HG03060 (cell line): ENCODE data around the gene DLX1.

Experiments used
- ATAC-seq: cut with Tn5 transposase; IDR thresholded peaks from one replicate; pipeline ENCODE4 v1.9.1; 2021; ENCODE audit warnings: low read depth, moderate number of reproducible peaks; ENCODE audit not compliant: unreplicated experiment

Gene DLX1

DNA sequence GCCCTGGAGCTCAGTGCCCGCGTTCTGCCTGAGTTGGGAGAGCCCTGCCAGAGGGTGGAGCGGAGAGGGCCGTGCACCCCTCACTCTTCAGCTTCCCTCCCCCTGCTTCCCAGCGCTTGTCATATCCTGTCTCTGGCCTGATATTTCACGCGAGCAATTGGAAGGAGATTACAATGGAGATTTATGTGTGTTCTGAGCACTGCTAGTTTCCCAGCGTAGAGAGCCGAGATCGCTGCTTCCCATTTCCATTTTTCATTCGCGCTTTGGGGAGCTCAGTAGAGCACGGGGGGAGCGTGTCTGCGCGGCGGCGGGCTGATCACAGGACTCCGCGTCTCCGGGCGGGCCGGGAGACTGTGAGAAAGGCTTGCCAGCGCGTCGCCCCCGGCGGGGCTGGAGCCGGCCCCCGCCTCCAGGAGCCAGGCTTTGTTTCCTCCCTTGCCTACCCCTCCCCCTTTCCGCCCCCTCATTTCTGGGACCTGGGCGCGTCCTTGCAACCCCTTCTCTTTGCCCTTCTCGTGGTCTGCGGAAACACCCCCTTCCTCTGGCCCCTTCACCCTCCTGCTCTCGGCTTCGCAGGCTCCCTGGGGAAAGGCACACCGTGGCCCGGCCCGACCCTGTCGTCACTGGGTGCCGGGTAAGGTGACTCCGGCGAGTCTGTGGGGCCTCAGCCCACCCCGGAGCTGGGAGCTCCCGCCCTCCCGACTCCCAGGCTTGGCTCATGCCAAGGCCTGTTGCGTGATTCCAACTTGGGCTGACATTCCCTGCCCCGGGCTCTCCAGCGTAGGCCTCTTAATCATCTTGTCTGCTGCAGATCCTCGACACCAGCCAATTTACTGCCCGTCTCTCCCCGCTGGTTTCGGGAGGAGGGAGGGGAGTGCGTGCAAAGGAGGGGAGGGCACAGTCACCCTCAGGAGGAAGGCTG, 11.6 kb downstream of the DLX1 start:
- no peak for ATAC-seq

DNA sequence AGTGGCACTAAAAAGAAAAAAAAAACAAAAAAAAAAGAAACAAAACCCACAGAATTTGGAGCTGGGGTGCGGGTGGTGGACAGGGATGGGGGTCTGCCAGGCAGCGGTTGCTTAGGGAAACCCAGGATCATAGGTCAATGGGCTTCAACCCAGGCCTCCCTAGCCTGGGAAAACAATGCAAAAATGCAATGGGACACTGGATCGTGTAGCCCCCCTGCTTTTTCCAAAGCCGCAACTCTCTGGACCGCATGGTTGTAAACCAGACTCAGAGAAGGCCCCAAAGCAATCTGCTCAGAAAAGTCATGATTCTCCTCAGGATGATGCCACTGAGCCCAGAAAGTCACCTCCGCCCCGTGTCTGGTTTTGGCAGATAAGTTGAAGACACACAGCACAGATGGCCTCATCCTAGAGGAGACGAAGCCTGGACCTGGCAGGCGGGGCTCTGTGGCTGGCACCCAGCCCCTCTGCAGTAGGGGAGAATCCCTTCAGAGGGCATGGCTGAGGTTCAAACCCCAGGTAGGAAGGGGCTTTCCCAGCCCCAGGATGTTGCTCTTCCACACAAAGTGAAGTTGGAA, 12.3 kb downstream of the DLX1 start:
- ATAC-seq: no peak

DNA sequence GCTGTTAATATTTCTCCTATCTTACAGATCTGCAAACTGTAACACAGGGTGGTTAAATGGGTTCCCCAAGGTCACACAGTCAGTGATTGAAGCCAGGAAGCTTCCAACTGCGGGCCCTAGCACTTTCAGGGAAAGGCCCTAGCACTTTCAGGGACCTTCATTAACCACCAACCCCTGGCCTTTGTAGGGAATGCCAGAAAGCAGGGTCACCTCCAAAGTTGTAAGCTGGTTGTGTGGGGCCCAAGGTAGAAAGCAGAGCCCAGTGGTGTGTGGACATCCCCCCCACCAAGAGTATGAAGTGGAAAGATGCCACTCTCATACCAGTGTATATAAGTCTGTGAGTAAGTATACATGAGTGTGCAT, 13.0 kb downstream of the DLX1 start:
- ATAC-seq: no peak

DNA sequence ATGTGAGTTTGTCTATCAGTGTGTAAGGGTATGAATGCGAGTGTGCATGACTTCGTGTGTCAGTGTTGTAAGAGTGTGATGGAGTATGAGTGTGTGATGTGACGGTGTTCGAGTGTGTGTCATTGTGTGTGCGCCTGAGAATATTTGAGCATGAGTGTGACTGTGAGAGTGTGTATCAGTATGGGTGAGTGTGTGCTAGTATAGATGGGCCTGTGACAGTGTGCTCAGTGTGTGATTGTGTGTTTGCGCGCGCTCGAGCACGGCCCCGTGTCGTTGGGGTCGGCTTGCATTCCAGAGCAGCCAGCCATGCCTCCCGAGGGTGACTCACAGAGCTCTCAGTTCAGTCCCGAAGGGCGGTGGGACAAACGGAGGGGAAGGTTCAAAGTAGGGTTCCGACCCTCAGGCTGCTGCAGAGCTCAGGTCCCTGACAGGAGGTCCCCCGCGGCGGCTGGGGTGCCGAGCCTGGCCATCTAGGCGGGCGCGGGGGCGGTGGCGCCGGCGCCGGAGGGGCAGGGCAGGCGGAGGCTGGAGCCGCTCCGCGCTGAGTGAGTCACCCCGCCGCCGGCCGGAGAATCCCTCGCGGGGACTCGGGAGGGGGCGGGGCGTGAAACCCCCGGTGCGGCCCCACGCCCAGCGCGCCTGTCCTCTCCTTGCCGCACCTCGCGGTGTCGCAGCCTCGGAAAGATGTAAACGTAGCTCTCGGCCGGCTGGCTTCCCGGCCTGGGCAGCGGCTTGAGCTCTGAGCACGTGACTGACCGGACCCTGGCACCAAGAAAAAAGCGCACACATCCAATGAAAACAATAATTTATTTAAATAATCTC, 13.6 kb downstream of the DLX1 start:
- no peak for ATAC-seq

DNA sequence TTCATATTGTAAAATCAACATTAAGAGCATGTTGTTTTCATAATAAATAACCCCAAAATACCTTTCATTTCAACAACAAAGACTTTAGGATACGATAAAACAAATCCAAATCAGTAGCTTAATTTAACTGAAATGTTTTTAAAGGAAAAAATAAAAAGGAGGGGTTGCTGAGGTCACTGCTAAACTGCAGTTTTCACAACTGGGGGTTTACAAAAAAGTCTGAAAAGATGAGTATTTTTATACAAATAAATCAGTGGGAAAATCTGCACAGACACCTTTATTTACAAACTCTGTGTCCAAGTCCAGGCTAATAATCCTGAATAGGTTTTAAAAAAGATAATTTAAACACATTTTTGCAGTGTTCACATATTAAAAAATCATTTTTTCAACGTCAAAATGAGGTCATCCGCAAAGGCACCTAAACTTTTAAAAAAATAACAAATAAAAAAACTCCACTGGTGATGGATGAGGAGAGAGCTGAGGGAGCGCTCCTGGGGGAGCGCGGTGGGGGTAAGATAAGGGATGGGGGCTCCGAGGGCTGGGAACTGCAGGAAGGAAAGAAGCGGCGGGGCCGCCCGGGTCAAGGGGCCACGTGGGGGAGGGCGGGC, 14.3 kb downstream of the DLX1 start:
- no peak for ATAC-seq

DNA sequence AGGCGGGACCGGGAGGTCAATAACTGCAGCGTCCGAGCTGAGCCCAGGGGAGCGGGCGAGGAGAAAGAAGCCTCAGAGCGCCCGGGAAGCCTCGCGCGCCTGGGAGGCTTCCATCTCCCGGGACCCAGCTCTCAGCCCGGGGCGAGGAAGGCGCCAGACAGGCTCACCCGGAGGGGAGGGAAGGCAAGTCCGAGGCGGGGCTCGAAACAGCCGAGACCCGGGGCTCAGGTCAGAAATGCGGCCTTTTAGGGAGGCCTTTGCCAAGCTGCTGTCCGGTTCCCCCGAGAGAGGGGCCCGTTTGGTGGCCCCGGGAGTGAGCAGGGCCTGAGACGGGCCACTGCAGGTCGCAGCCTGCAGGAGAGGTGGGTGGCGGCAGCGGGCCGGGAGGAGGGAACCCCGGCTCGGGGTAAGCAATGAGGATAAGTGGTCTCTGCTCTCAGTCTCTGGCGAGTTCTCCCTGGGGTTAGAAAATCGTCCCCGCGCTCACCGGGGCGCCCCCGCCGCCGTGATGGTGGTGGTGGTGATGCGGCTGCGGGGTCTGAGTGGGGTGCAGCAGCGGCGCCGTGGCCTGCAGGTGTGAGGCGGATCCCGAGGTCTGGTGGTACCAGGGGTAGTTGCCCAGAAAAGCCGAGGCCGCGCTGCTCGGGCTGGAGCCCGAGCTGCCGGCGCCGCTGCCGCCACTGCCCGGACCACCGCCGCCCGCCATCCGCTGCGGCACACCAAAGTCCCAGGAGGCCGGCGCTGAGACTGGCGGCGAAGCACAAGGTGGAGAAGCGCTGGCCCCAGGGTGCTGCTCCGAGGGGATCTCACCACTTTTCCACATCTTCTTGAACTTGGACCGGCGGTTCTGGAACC, 15.0 kb downstream of the DLX1 start:
- no peak for ATAC-seq

DNA sequence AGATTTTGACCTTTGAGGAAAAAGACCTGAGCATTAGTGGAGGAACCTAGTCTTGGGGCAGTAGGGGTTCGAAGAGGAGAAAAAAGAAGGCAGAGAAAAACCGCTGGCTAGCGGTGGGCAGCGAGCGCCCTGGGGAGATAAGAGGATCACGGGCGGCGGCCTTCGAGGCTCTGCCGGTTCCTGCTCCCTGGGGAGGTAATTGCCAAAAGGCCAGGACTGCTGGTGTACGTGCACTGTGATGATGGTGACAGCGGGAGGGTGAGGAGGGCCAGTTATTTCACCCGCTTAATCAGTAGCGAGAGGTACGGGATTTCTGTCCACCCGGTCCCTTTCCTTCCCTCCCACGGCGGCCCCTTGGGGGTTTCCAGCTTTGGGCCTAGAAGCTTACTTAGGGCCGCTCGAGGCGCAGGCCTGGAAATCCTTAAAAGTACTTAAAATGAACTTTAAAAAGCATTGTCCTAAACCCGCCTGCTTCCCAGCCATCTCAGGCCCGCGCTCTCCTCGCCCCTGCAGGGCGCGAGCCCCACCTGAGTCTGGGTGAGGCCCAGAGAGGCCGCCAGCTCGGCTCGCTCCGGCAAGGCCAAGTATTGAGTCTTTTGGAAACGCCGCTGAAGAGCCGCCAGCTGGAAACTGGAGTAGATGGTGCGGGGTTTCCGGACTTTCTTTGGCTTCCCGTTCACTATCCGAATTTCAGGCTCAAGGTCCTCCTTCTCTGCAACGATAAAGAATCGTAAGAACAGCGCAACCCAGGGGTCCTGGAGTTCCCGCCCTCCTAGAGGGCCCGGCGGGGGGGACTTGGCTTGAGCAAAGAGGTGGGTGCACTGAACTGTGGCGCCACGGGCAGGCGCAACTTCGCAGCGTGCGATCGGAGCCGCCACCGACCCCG, 15.9 kb downstream of the DLX1 start:
- ATAC-seq: no peak

DNA sequence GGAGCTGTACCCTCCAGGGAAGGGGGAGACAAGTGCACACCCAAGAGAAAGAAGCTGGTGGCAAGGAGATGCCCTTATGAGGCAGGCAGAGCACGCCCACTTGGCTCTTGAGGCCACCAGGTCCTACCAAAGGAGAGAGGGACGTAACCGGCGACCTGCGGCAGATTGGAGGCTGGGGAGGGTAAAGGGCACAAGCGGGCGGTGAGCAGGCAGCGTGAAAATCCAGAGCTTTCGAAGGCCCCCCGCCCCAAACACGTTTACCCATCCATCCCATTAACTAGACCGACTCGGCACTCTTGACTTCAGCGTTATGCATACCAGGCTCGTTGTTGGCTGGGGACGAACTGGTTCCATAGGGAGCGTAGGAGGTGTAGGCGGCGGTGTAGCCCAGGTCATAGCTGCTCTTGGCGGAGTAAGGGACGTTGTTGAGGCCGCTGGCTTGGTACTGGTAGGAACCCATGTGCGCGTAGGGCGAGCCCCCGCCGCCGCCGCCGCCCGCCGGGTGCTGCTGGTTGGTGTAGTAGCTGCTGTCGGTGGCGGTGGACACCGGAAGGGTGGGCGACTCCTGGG, 16.6 kb downstream of the DLX1 start:
- no peak for ATAC-seq

DNA sequence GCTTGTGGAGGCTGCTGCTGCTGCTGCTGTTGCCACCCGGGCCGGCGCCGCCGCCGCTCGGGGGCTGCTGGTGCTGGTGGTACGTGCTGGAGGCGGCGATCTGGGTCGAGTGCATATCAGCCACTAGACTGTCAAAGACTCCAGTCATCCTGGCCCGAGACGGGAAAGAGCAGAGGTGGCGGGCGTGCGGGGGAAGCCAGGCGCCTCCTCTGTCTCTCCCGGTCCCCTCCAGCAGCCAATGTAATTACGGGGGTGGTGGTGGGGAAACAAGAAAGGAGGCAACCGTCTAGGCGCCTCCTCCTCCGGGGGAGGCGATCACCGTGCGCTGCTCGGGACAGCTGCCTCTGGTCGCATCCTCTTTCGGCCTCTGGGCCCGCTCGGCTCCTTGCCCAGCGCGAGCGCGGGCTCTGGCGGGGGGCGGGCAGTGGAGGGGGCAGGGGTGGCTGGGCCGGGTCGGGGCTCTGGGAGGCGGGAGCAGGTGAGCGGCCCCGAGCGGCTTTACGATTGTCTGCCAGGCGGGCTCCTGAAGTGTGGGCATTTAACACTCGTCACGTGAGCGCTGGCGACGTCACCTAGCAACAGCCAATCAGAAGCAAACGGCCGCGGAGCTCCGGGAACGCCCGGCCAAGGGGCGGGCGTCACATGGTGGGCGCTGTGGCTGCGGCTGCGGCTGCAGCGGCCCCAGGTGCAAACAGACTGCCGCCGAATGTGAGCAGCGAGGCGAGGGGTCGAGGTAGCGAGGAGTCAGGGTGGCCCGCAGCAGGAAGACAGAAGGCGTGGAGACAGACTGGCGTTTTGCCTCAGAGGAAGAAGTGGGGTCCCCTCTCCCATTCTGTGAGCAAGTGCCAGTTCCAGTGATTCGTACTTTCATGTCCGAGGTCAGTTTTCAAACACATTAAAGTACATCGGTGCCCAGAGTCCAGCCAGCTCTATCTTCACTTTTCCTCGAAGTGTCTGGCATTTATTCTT, 17.4 kb downstream of the DLX1 start, which contains the start of gene DLX2:
Gene DLX2 (minus strand): TSS at position 510 of the 969 bp plus-strand sequence. CDS start 362 bp downstream, at position 148.
- ATAC-seq: no peak

DNA sequence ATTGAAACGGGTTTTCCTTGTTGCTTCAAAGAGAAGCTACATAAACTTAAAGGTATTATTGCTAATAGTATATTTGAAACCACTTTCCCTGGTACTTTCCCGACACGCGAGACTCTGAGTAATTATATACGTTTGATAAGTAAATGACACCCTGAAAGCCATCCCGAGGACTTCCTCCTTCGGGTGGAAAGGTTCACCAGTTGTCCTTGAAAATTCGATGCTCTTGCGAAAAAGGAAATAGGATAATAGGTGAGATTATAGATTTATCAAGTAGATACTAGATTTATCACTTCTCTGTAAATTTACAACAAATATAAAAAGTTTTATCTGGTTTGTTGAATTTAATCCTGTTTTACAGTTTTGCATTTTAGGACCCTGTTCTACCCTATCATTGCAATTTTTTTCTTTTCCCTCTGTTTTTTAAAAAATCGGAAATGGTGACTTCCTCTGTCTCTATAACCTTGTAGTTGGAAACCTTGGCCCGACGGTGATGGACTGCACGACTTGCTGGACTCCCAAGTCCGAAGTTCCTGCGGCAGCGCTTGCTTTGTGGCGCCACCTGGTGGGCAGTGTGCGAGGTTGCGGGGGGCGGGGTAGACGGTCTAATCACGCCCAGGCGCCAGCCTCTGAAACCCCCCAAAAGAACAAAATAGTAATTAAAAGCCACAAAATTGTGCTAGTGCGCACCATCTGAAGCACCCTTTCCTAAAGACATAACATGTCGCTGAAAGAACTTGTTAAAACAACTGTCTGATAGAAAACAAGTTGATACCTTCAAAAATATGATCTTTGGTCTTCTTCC, 18.4 kb downstream of the DLX1 start:
- ATAC-seq: no peak

DNA sequence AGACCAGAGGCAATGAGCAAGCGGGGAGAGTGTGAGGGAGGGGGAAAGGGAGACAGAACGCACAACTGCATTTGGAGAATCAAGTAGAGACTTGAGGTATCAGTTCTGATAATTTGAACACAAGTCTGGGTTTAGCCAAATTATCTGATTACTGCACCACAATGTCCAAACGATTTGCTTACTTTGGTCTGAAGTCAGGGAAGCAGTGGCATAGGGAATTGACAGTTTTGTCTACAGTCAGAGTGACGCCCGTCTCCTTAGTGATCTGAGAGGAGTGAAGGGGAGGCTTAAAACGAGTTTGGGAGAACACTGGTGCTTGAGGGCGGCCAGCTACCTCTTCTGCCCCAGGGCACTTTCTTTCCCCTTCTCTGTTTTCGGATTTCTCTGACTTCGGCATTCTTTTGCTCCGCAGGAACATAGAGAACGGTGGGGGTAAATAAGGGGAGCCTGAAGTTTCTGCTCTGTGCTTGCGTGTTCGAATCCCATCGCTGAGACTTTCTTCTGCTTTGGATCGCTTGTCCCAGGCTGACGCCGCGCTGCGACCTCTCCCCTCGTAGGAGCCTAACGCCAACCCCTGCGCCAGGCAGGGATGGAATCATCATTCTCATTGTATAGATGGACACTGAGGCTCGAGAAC, 20.3 kb downstream of the DLX1 start:
- no peak for ATAC-seq

DNA sequence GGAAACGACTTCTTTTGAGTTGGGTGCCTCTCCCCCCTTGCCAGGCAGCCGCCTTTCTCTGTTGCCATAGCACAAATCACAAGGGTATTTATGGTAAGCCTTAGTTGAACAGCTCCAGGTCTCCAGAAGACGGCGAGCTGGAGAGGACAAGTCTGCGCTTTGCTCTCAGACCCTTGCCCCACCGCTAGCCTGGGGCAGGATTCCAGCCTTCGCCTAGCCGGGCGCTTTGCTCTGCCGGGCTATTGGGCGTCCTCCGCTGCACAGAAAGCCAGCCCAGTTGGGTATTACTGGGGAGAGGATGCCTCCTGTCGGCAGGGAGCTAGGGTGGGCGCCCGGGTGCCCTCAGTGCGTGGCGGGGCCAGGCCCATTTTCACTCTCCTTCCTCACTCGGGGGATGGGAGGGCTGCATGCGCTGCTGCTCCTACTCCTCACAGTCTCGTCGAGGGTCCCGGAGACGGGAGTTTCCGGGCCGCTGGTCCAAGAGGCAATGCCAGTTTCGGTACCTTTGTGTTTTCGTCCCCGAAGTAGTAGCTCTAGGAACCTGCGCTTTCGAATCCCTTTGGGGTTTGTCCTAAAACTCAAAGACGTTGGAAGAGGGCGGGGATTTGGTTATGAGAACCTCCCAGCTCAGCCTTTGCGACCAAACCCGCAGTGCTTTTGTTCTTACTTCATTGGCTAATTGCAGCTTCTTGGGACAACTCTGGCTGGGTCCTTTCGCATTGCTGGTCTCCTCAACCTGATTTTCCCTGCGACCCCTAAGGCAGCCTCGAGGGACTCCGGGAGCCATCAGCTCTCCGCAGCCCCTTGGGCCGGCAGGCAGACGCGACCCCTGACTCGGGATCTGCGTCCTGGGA, 21.0 kb downstream of the DLX1 start:
- no peak for ATAC-seq

DNA sequence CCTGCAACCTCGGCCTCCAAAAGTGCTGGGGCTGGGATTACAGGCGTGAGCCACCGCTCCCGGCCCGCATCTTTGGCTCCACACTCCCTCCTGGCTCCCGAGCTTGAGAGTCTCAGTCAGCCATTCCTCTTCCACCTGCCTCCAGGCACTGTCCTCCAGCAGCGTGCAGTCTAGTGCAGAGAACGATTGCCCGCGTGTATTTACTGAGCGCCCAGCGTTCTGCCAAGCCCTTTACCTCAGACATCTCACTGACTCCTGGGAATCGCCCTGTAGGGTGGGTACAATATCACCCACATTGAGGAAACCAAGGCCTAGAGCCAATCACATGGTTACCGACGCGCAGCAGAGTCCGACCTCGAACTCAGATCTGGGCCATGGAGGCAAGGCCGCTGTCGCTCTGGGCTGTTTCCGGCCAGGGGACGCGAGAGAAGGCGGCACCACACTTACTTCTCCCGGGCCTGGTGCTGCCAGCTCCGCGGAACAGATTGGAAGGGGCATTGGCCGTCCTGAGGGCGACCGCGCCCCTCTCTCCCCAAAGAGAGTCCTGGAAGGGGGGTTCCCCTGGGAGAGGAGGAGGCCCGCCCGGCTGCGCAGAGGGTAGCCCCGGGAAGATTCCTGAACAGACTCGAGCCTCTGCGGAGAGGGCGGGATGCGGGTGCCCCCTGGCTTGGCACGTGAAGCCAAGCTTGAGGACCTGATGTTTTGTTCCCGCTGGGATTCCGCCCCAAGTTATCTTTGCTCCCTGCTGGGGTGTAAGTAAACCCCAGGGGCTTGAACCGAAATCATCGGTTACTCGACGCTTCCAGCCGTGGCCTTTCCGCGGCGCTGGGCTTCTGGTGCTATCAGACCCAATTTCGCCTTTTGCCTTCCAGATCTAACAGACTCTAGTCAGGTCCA, 22.6 kb downstream of the DLX1 start:
- ATAC-seq: no peak

DNA sequence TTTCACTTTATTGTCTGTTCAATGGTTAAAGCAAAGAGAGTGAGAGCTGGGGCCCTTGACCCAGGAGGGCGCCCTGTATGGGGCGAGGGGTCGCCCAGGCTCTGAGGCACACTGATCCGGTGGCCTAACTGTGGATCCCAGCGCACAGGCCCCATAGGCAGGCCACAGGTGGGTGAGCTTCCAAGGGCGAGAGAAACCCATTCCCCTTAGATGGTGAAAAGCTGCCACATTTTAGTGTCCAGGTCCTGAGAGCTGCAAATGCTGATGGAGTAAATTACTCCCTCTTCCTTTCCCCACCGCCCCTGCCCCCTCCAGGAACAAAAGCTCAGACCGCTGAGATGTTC, 23.3 kb downstream of the DLX1 start:
- ATAC-seq: no peak
